HUES64 (cell line): Measurements from ENCODE around the gene FOXP1.

ENCODE experiments used
- H3K27ac ChIP-seq: 2 replicates; pipeline ENCODE4 v1.7.0; 2013; ENCODE audit warnings: low read depth, low read length, inconsistent platforms
- H3K27me3 ChIP-seq: 2 replicates; pipeline ENCODE4 v1.6.1; 2013; ENCODE audit warnings: mild to moderate bottlenecking, low read length; ENCODE audit not compliant: insufficient read depth
- H3K36me3 ChIP-seq: 2 replicates; pipeline ENCODE4 v1.6.1; 2013; ENCODE audit warnings: mild to moderate bottlenecking, low read length; ENCODE audit not compliant: insufficient read depth
- H3K4me1 ChIP-seq: 2 replicates; pipeline ENCODE4 v1.6.1; 2013; ENCODE audit warnings: mild to moderate bottlenecking, low read length, moderate library complexity; ENCODE audit not compliant: insufficient read depth
- H3K4me3 ChIP-seq: 2 replicates; pipeline ENCODE4 v1.5.1; 2013; ENCODE audit warnings: mild to moderate bottlenecking, low read length, moderate library complexity
- H3K9ac ChIP-seq: 2 replicates; pipeline ENCODE4 v1.6.1; 2013; ENCODE audit warnings: mild to moderate bottlenecking, low read depth, low read length
- H3K9me3 ChIP-seq: 2 replicates; pipeline ENCODE4 v1.6.1; 2013; ENCODE audit warnings: low read depth, low read length; ENCODE audit not compliant: insufficient read depth
- WGBS: fragments of 150-250, 120-280 bp; methylation state at CpG from one replicate; pipeline ENCODE4 v1.1.7; 2013; ENCODE audit warnings: missing lambda C conversion rate; 5-methylcytosine and 5-hydroxymethylcytosine counted together

Gene FOXP1

GRCh38 chr3:71402911-71403310 is 180.6 kb downstream of the FOXP1 start:
- H3K9ac ChIP-seq = no peak overlapping the region
- no peaks in the 10 kb centered on the region for H3K36me3 ChIP-seq
- H3K9me3 ChIP-seq = no peaks in the 10 kb centered on the region
- H3K27me3 ChIP-seq = no peaks in the 10 kb centered on the region
- 92% methylated on average over 1 of the region's 2 CpGs for WGBS
- no peak overlapping the region for H3K27ac ChIP-seq
- H3K4me3 ChIP-seq = no peak overlapping the region
- peaks cover 11% of the 10 kb centered on the region for H3K4me1 ChIP-seq

- H3K27me3 ChIP-seq = no peaks in the 10 kb centered on the region
- no peak overlapping the region for H3K9ac ChIP-seq
- H3K27ac ChIP-seq = no peak overlapping the region
- H3K9me3 ChIP-seq = no peaks in the 10 kb centered on the region
- H3K36me3 ChIP-seq = no peaks in the 10 kb centered on the region
- peaks cover 9% of the 10 kb centered on the region; the same call in 1 of the 2 replicates for H3K4me1 ChIP-seq
- 97% methylated on average over 3 of the region's 4 CpGs for WGBS
- no peak overlapping the region for H3K4me3 ChIP-seq
These were observed 181.2 kb downstream of the FOXP1 start for GRCh38 chr3:71402280-71402679.

- Histone ChIP-seq H3K4me3 (no peak overlapping the region), H3K36me3 (no peaks in the 10 kb centered on the region), H3K27ac (no peak overlapping the region), H3K27me3 (no peaks in the 10 kb centered on the region), H3K4me1 (peaks cover 9% of the 10 kb centered on the region; the same call in 1 of the 2 replicates), H3K9ac (no peak overlapping the region), H3K9me3 (no peaks in the 10 kb centered on the region)
- WGBS = 88% methylated on average over 12 of the region's 12 CpGs
These were observed 181.8 kb downstream of the FOXP1 start for GRCh38 chr3:71401695-71402231.

GRCh38 chr3:71400986-71401451 is 182.5 kb downstream of the FOXP1 start:
- H3K27ac ChIP-seq = no peak overlapping the region
- no peaks in the 10 kb centered on the region for H3K36me3 ChIP-seq
- no peaks in the 10 kb centered on the region for H3K27me3 ChIP-seq
- H3K4me1 ChIP-seq = peaks cover 9% of the 10 kb centered on the region; the same call in 1 of the 2 replicates
- H3K9me3 ChIP-seq = no peaks in the 10 kb centered on the region
- 75% methylated on average over 6 of the region's 6 CpGs for WGBS
- H3K4me3 ChIP-seq = no peak overlapping the region
- no peak overlapping the region for H3K9ac ChIP-seq

GRCh38 chr3:71399478-71399877 is 184.1 kb downstream of the FOXP1 start:
- no peak overlapping the region for H3K4me3 ChIP-seq
- H3K27ac ChIP-seq = no peak overlapping the region
- H3K9ac ChIP-seq = no peak overlapping the region
- peaks cover 9% of the 10 kb centered on the region; the same call in 1 of the 2 replicates for H3K4me1 ChIP-seq
- no peaks in the 10 kb centered on the region for H3K36me3 ChIP-seq
- WGBS = 87% methylated on average over 3 of the region's 3 CpGs
- no peaks in the 10 kb centered on the region for H3K9me3 ChIP-seq
- H3K27me3 ChIP-seq = no peaks in the 10 kb centered on the region

GRCh38 chr3:71398157-71398836 is 185.2 kb downstream of the FOXP1 start:
- H3K27me3 ChIP-seq = no peaks in the 10 kb centered on the region
- H3K9ac ChIP-seq = no peak overlapping the region
- H3K27ac ChIP-seq = no peak overlapping the region
- no peaks in the 10 kb centered on the region for H3K9me3 ChIP-seq
- peaks cover 9% of the 10 kb centered on the region; the same call in 1 of the 2 replicates for H3K4me1 ChIP-seq
- no peak overlapping the region for H3K4me3 ChIP-seq
- H3K36me3 ChIP-seq = no peaks in the 10 kb centered on the region
- 94% methylated on average over 4 of the region's 4 CpGs for WGBS

GRCh38 chr3:71397726-71398125 is 185.8 kb downstream of the FOXP1 start:
- no peaks in the 10 kb centered on the region for H3K9me3 ChIP-seq
- peaks cover 9% of the 10 kb centered on the region; the same call in 1 of the 2 replicates for H3K4me1 ChIP-seq
- H3K36me3 ChIP-seq = no peaks in the 10 kb centered on the region
- 89% methylated on average over 2 of the region's 2 CpGs for WGBS
- no peak overlapping the region for H3K4me3 ChIP-seq
- H3K27me3 ChIP-seq = no peaks in the 10 kb centered on the region
- no peak overlapping the region for H3K27ac ChIP-seq
- no peak overlapping the region for H3K9ac ChIP-seq

- H3K9me3 ChIP-seq = no peaks in the 10 kb centered on the region
- 44% methylated on average over 5 of the region's 5 CpGs for WGBS
- no peak overlapping the region for H3K9ac ChIP-seq
- no peaks in the 10 kb centered on the region for H3K36me3 ChIP-seq
- peaks cover 9% of the 10 kb centered on the region; the same call in 1 of the 2 replicates for H3K4me1 ChIP-seq
- H3K27me3 ChIP-seq = no peaks in the 10 kb centered on the region
- H3K27ac ChIP-seq = no peak overlapping the region
- no peak overlapping the region for H3K4me3 ChIP-seq
These were observed 186.5 kb downstream of the FOXP1 start for GRCh38 chr3:71397046-71397445.

- WGBS = 91% methylated on average over 6 of the region's 7 CpGs
- Histone ChIP-seq H3K4me1 (peaks cover 2% of the 10 kb centered on the region; the same call in 1 of the 2 replicates), H3K27ac (no peak overlapping the region), H3K27me3 (no peaks in the 10 kb centered on the region), H3K36me3 (no peaks in the 10 kb centered on the region), H3K9ac (no peak overlapping the region), H3K9me3 (no peaks in the 10 kb centered on the region), H3K4me3 (no peak overlapping the region)
These were observed 187.4 kb downstream of the FOXP1 start for GRCh38 chr3:71395927-71396695.

GRCh38 chr3:71395470-71395869 is 188.1 kb downstream of the FOXP1 start:
- Histone ChIP-seq H3K4me1 (peaks cover 6% of the 10 kb centered on the region), H3K9me3 (no peaks in the 10 kb centered on the region), H3K27me3 (no peaks in the 10 kb centered on the region), H3K4me3 (no peak overlapping the region), H3K27ac (no peak overlapping the region), H3K9ac (no peak overlapping the region), H3K36me3 (no peaks in the 10 kb centered on the region)
- WGBS = 86% methylated on average over 1 of the region's 3 CpGs

GRCh38 chr3:71393745-71394144 is 189.8 kb downstream of the FOXP1 start:
- WGBS = 89% methylated on average over 2 of the region's 2 CpGs
- H3K4me3 ChIP-seq = no peak overlapping the region
- H3K27me3 ChIP-seq = no peaks in the 10 kb centered on the region
- no peaks in the 10 kb centered on the region for H3K36me3 ChIP-seq
- no peak overlapping the region for H3K27ac ChIP-seq
- no peak overlapping the region for H3K9ac ChIP-seq
- peaks cover 21% of the 10 kb centered on the region for H3K4me1 ChIP-seq
- H3K9me3 ChIP-seq = no peaks in the 10 kb centered on the region
